ENCODE measurements around the gene CELF6.

DNA sequence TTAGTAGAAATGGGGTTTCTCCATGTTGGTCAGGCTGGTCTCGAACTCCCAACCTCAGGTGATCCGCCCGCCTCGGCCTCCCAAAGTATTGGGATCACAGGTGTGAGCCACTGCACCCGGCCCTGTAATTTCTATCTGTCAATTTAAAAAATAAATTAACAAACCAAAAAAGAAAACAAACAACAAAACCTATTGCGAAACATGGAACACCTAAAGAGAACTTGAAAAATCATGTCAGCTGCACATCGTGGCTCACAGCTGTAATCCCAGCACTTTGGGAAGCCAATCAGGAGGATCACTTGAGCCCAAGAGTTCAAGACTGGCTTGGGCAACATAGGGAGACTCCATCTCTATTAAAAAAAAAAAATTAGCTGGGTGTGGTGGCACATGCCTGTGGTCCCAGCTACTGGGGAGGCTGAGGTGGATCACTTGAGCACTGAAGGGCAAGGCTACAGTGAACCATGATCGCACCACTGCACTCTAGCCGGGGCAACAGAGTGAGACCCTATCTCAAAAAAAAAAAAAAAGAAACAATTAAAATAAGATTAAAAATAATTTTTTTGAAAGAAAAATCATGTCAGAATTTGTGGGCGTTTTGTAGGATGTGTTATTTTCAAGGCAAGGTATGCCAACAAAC is 67.2 kb downstream of the CELF6 start:
- no peak for TF ChIP-seq POLR2A (IDR thresholded peaks at IDR 0.05)
- TF ChIP-seq, protein P1, sequence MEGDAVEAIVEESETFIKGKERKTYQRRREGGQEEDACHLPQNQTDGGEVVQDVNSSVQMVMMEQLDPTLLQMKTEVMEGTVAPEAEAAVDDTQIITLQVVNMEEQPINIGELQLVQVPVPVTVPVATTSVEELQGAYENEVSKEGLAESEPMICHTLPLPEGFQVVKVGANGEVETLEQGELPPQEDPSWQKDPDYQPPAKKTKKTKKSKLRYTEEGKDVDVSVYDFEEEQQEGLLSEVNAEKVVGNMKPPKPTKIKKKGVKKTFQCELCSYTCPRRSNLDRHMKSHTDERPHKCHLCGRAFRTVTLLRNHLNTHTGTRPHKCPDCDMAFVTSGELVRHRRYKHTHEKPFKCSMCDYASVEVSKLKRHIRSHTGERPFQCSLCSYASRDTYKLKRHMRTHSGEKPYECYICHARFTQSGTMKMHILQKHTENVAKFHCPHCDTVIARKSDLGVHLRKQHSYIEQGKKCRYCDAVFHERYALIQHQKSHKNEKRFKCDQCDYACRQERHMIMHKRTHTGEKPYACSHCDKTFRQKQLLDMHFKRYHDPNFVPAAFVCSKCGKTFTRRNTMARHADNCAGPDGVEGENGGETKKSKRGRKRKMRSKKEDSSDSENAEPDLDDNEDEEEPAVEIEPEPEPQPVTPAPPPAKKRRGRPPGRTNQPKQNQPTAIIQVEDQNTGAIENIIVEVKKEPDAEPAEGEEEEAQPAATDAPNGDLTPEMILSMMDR (IDR thresholded peaks at IDR 0.05): no peak

Data from gastroesophageal sphincter (tissue), 3 donors.